Astrocyte of the spinal cord (primary cell): ENCODE results near the gene SLC29A3.

Experiments used
- DNase-seq: peaks from one replicate; pipeline ENCODE4 v3.0.0; 2011; ENCODE audit warnings: low read depth, low spot score
- H3K4me3 ChIP-seq: 2 replicates; pipeline ENCODE4 v1.5.1; 2011; ENCODE audit warnings: low read depth, mild to moderate bottlenecking, low read length, moderate library complexity
- CTCF ChIP-seq: IDR thresholded peaks from 2 replicates; pipeline ENCODE4 v1.5.1; 2012; ENCODE audit warnings: low read depth, mild to moderate bottlenecking, low read length, inconsistent platforms
- in situ Hi-C: cut with HindIII; loops from 2 replicates; pipeline ENCODE4 v1.10.0; 2017; ENCODE audit warnings: low sequenced_read_pairs

The SLC29A3 gene

GRCh38 chr10:71402005-71402404 lies 82.9 kb downstream of the SLC29A3 start:
- in situ Hi-C loops = no loop called here
- no peak for TF ChIP-seq CTCF
- H3K4me3 ChIP-seq = no peak overlapping the region
- DNase-seq = no peak

- no peak overlapping the region for H3K4me3 ChIP-seq
- in situ Hi-C loops = no loop called here
- no peak for DNase-seq
- TF ChIP-seq CTCF = no peak
Observed at GRCh38 chr10:71404503-71405295, 85.6 kb downstream of the SLC29A3 start.

- TF ChIP-seq CTCF = no peak
- H3K4me3 ChIP-seq = no peak overlapping the region
- in situ Hi-C loops = no loop called here
- DNase-seq = no peak
Observed at GRCh38 chr10:71406878-71407277, 87.8 kb downstream of the SLC29A3 start.

GRCh38 chr10:71408436-71409225 lies 89.6 kb downstream of the SLC29A3 start:
- in situ Hi-C loops = no loop called here
- no peak overlapping the region for H3K4me3 ChIP-seq
- no peak for TF ChIP-seq CTCF
- DNase-seq = no peak

GRCh38 chr10:71409516-71410104 lies 90.6 kb downstream of the SLC29A3 start:
- in situ Hi-C loops = no loop called here
- DNase-seq = no peak
- no peak for TF ChIP-seq CTCF

More at GRCh38 chr10:71409516-71410104, 90.6 kb downstream of the SLC29A3 start:
- H3K4me3 ChIP-seq = no peak overlapping the region
